ENCODE data around the gene LCORL.
"Not testable (repeated sequence)": the region's sequence is repeated elsewhere in the genome, so short reads cannot be mapped to it uniquely, and the experiment has no call there.

The LCORL gene

DNA sequence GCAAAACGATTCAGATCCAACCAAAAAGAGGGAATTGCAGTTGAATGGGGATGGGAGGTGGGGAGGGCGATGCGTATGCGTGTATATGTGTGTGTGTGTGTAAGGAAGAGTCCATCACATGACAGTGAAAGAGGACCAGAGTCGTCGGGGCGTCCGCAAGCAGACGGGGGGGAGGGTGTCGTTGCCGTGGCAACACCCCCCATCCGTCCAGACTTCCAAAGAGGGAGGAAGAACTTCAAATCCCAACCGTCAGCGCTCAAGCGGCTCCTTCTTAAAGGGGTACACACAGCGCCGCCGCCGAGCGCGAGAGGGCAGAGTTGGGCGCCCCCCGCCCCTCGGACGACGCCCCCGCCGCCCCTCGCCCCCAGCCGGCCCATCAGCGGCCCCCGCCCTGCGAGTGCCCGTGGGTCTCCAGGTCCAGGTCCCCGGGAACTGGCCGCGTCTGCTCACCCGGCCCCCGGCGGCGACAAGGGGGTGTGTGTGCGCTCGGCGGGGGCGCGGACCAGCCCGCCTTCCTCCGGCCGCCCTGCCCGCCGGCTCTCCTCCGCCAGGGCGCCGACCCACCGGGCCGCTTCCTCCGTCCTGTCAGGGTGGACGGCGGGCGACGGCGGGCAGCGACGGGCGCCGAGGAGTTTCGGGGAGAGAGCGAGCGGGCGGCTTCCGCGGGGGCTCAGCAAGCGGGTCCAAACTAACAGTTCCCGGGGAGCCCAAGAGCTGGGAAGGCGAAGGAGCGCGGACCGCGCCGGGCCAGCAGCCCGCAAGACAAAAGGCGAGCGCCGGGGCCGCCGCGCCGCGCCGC lies 685 bp downstream of the LCORL start:
- Histone ChIP-seq H3K27ac (peak overlapping the region; percentile 81 to 97 (median 93)), H3K4me3 (peak overlapping the region; percentile 76 to 98 (median 85))

DNA sequence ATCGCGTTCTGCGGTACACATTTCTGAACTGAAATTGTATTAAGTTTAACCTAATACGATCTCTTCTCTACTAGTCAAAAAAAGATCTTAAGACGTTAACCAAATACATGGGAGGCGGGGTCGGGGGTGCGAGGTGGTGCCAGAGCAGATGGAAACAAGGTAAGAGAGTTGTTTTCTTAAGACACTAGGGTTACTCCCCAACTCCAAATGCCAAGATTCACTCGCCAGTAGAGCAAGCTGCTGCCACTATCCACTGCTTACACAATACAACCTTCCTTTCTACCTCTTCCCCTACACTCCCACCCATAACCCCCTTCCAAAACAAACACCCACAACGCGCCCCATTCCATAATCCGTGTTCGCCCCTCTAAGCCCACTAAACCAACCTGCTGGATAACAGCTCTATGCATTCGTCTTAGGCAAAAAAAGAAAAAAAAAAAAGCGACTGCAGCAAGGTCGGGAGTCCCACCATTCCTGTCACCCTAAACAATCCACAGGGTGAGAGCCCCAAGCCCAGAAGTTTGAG lies 1.3 kb downstream of the LCORL start:
- peak overlapping the region; percentile 76 to 98 (median 85) for H3K4me3 ChIP-seq
- peak overlapping the region in 14 of 21 experiments; percentile 85 to 97 (median 94) for H3K27ac ChIP-seq

DNA sequence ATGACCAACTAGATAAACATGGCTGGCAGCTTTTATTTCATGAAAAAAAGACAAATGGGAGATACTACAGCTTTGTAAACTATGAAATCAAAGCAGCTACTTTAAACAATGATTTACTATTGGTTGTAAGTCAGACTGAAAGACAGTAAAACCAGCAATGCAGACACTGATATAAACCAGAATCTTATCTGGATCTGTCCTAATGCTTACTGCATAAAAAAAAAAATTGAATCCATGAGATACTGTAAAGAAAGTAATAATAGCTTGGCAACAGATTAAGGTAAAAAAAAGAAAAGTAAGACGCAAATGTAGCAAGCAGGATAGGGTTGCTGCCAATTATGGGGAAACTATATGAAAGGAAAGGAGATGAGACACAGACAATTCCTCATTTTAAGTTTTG lies 7.3 kb downstream of the LCORL start:
- no peak overlapping the region for H3K4me3 ChIP-seq
- H3K27ac ChIP-seq: no peak overlapping the region

DNA sequence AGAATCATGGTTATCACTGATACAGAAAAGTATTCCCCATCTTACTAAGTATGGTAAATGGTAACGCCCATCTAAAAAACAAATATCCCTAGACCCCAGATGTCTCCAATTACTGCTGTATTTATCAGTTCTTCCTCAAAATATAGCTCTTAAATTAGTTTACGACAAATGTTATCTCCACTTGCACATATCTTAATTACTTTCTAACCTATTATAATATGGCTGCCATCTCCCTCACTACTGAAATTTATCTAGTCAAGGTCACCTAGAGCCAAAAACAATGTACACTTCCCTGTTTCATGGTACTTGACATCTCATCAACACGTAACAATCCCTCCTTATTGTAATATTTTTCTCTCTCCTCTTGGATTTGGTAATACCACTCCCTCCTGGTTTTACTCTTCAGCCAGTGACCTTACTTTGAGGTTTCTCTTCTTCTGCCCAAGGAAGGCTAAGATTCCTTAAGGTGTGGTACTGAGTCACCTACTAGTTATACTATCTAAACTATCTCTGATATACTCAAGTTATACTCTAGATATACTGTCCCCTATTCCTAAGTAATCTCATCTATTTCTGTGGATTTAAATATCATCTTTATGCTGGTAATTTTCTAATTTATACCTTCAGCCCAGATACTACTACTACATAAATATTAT lies 8.6 kb downstream of the LCORL start:
- no peak overlapping the region for H3K4me3 ChIP-seq
- H3K27ac ChIP-seq: no peak overlapping the region

DNA sequence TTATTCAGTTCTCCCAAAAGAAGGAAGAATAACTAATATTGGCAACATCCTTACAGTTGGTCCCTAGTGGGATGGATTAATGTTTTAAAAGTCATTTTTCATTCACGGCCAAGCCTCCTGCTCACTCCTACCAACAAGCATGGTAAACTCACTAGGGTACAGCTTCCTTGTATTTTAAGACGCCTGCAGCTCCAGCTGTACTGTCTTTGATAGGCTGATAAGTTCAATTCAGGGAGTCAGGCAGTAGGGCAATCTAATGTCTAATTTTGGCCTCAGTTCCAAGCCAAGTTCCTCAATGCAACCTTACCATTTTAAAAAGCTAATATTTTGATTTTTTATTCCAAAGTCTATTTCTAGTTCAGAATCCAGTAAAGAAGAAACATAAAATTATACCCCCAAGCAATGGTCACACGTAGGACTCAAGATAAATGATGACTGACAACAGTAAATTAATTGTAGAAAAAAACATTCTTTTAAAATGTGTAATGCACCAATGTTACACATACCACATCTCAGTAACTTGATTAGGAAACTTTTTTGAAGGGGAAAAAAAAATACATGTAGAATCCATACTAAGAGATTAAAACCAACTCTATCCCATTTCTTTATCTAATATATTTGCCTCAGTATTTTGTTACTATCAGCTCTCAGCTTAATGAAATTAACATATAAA lies 9.3 kb downstream of the LCORL start:
- Histone ChIP-seq H3K27ac (no peak overlapping the region), H3K4me3 (no peak overlapping the region)

DNA sequence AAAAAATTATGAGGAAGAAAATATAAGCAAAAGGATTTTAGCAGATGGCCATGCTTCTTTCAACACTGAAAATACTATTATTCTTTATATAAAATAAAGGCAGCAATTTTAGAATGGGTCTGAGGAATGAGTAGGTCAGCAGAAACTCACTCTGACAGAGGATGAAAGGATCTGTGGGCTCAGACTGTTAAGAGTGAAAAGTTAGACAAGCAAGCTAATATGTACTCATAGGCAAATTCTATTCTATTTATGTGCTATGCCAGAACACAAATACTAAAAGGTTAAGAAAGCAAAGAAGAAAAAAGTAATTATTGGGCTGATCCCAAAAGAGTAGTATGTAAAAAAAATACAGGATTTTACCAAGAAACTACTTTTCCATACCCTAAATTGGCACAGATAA lies 13.9 kb downstream of the LCORL start:
- no peak overlapping the region for H3K27ac ChIP-seq
- H3K4me3 ChIP-seq: no peak overlapping the region

DNA sequence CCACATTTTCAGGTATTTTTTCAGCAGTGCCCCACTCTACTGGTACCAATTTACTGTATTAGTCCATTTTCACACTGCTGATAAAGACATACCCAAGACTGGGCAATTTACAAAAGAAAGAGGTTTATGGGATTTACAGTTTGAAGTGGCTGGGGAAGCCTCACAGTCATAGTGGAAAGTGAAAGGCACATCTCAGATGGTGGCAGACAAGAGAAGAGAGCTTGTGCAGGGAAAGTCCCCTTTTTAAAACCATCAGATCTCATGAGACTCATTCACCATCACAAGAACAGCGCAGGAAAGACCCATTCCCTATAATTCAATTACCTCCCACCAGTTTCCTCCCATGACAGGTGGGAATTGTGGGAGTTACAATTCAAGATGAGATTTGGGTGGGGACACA lies 15.1 kb downstream of the LCORL start:
- H3K4me3 ChIP-seq, H3K27ac ChIP-seq: not testable (repeated sequence)

DNA sequence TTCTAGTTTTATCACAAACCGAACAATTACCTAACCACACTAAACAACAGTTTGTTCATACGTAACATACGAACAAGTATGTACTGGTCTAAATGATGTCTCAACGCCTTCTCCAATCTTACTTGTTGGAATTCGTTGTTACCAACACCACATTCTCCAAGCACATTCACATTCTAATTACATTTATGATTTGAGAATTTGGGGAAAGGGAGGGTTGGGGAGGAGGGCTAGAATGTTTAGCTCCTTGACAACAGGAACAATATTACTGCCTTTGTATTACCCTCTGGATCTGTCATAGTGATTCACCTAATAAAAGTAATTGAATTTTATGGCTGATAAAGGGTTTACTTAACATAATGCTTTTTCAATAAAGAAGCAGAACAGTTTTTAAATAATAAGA lies 24.4 kb downstream of the LCORL start:
- Histone ChIP-seq H3K27ac (peak overlapping the region in 3 of 21 experiments; percentile 17 to 57 (median 23)), H3K4me3 (no peak overlapping the region)

DNA sequence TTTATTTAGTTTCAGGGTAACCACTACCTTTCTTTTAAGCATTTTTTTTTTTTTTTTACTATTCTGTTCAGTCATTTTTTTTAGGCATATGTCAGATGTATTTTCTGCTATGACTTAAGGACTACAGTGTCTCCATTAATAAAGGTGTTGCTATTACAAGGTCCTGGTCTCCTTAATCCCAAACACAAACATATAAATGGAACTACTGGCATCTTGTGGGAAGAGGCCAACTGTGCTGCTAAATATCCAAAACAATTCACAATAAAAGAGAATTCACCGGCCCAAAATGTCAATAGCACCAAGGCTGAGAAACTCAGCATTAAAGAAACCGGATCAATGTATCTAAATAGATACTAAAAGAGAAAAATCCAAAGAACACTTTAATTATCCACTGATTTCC lies 26.4 kb downstream of the LCORL start:
- H3K4me3 ChIP-seq: no peak overlapping the region

DNA sequence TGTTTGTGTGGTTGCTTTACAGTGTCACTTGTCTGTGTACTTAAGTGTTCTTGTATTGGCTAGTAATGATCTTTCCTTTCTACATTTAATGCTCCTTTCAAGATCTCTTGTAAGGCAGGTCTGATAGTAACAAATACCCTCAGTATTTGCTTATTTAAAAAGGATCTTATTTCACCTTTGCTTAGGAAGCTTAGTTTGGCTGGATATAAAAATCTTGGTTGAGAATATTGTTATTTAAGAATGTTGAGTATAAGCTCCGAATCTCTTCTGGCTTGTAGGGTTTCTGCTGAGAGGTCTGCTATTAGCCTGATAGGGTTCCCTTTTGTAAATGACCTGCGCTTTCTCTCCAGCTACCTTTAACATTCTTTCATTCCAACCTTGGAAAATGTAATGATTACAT lies 35.7 kb downstream of the LCORL start:
- Histone ChIP-seq H3K27ac (no peak overlapping the region), H3K4me3 (no peak overlapping the region)

More for the DNA sequence above, 26.4 kb downstream of the LCORL start:
- no peak overlapping the region for H3K27ac ChIP-seq

DNA sequence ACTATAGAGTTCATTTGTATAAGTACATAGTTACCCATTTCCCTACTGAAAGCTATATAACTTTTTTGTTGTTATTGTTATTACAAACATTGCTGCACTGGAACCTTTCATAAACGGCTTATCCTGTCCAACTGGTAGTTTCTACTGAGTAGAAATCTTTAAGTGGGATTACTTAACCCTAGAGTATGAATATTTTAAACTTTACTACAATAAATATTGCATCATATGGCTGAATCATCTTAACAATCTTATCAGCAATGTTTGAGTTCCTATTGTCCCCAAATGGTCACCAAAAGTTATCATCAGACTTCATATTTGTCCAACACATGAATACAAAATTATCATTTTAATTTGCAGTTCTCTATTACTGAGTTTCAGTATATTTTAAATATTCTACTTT lies 40.5 kb downstream of the LCORL start:
- Histone ChIP-seq H3K27ac (no peak overlapping the region), H3K4me3 (no peak overlapping the region)

DNA sequence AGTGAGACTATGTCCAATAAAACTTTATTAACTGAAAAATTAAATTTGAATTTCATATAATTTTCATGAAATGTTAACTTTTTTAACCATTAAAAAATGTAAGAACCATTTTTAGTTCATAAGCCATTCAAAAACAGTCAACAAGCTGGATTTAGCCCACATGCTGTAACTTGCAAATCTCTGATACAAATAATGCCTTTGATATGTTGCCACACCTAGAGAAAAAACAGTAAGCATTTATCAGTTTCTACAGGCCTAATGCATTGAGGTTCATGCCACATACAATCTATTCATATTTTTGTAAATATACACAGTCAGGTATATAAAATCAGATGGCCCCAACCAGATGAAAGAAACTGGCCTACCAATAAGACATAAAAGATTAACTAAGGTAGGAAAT lies 52.8 kb downstream of the LCORL start:
- Histone ChIP-seq H3K4me3 (no peak overlapping the region), H3K27ac (peak overlapping the region in 1 of 21 experiments; percentile 25)

DNA sequence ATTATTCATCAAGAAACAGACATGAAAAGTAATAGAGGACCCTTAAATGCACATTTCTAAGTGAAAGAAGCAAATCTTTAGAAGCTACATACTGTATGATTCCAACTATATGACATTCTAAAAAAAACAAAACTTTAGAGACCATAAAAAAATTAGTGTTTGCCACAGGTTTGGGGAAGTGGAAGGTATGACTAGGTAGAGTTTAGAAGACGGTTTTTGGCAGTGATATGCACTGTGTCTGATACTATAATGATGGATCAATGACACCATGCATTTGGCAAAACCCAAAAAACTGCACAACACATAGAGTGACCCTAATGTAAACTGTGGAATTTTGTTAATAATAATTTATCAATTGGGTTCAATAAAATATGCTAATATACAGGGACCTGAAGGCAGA lies 54.5 kb downstream of the LCORL start:
- Histone ChIP-seq H3K4me3 (no peak overlapping the region), H3K27ac (no peak overlapping the region)

DNA sequence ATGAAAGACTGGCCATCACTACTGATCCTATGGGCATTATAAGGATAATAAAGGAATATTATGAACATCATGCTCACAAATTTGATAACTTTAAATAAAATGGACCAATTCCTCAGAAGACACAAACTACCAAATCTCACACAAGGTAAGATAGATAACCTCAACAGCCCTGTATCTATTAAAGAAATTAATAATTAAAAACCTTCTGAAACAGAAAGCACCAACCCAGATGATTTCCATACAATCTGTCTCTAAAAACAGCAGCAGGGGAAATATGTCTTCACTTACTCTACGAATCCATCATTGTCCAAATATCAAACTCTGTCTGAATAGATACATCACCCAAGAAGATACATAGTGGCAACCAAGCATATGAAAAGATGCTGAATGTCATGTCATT lies 55.2 kb downstream of the LCORL start:
- Histone ChIP-seq H3K27ac (no peak overlapping the region), H3K4me3 (no peak overlapping the region)

DNA sequence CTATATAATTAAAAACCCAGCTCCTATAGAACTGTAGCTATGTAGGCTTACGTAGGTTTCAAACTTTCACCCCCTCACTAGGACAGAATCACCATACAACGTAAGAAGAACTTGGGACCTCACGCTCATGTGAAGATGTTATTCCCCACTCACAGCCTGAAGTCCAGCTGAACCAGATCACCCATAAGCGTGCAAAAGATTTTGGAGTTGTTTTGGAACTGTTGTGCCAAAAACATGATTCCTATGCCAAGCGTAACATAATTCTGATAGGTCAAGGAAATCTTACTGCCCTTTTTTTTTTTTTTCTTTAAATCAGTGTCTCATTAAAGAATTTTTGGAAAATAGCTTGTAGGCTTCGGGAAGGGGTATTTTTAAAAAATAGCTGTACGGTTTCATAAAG lies 57.0 kb downstream of the LCORL start:
- H3K4me3 ChIP-seq: no peak overlapping the region
- no peak overlapping the region for H3K27ac ChIP-seq

DNA sequence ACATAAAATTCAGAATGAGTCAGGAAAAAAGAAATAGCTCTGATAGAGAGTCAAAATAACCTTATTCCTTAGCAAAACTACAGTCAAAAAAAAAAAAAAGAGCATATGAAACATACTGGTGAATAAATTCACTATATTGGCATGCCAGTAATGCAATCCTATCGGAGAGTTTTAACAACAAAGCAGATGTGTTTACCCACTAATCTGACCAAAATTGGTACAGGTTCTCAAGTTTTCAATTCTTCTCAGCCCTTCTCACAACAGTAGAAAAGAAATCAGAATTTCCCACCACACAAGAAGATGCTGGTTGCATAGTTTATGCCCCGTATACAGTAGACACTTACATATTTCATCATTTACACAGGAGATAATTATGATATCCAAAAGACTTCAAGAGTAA lies 59.4 kb downstream of the LCORL start:
- H3K27ac ChIP-seq: no peak overlapping the region
- H3K4me3 ChIP-seq: no peak overlapping the region

DNA sequence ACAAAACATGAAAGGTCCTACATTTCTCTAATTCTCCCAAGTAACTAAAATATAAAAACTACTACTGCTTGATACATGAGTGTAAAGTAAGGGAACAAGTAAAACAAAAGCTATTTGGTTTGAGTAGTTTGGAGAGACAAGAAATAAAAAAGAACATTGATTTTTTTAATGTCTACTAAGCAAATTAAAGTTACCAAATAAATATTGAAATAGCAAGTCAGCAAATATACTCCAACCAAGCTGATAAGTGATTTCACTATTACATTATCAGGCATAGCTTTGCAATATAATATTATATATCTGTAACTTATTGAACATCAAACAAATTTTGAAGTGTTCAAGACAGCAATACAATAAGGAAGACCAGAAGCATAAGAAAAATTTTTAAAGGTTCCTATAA lies 60.3 kb downstream of the LCORL start:
- no peak overlapping the region for H3K4me3 ChIP-seq
- H3K27ac ChIP-seq: no peak overlapping the region

DNA sequence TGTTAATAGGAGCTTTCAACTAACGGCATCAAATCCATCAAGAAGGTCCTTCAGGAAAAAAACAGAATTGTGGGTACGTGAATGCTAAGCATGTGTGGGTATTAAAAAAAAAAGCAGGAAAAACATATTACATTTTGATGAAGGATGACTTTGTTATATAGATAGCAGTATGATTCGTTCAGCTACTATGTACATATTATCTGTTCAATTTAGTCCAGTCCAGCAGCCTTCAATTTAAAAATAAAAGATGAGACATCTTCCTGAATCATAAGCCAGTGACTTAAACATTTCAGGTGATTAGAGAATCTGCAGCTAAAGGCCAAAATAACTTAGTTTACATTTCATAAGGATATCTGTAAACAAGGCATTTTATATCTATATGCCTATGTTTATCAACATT lies 63.4 kb downstream of the LCORL start:
- H3K4me3 ChIP-seq: no peak overlapping the region
- H3K27ac ChIP-seq: no peak overlapping the region

DNA sequence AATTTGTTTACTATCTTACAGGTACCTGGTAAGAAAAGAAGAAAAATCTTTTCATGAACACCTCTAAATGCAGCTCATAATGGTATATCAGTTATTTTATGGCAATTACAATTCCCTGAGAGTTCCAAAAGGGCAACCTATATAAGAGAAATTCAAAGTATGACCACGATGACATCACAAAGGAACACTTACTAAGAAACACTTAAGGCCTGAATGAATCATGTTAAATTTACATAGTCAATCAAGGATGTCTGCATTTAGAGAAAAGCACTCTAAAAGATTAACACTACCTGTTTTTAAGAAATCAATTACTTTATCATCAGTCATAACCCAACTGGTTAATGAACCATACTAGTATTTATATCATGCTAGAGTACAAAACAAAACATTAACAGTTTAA lies 63.9 kb downstream of the LCORL start:
- Histone ChIP-seq H3K27ac (no peak overlapping the region), H3K4me3 (no peak overlapping the region)

DNA sequence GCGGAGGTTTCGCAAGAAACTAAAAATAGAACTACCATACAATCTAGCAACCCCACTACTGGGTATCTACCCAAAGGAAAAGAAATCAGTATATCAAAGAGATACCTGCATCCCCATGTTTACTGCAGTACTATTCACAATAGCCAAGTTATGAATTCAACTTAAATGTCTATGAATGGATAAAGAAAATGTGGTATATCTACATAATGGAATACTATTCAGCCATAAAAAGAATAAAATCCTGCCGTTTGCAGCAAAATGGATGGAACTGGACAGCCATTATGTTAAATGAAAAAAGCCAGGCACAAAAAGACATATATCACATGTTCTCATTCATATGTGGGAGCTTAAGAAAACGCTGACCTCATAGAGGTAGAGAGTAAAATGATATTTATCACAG lies 65.3 kb downstream of the LCORL start:
- H3K27ac ChIP-seq: no peak overlapping the region

DNA sequence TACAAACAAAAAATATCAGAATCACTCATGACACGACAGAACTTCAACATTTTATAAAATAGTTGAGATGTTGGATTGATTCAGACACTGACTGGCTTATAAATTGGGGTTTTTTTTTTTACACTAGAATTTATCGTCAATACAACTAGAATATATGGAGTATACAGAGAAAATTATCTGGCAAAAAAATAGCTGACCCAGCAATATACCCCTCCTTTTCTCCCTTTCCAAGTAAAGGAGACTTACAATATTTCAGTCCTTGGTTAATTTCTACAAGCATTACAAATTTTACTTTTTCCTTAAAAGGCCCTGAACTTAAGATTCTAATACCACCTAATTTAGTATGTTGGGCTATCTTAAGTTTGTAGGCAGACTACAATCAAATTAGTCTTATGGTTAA lies 76.3 kb downstream of the LCORL start:
- H3K27ac ChIP-seq: no peak overlapping the region

More for the DNA sequence above, 65.3 kb downstream of the LCORL start:
- H3K4me3 ChIP-seq: no peak overlapping the region

More for the DNA sequence above, 76.3 kb downstream of the LCORL start:
- no peak overlapping the region for H3K4me3 ChIP-seq

Data from skin epidermis (tissue), 12 donors.